GM19324 (cell line): Measurements from ENCODE around the gene GPR61.

Experiments
- ATAC-seq: cut with Tn5 transposase; IDR thresholded peaks from one replicate; pipeline ENCODE4 v1.9.1; 2021; ENCODE audit warnings: mild to moderate bottlenecking, moderate library complexity; ENCODE audit not compliant: unreplicated experiment, low FRiP score

The GPR61 gene

GRCh38 chr1:109564194-109564878 lies 24.7 kb downstream of the GPR61 start:
- no peak for ATAC-seq

- ATAC-seq = no peak
Measured at GRCh38 chr1:109565241-109565640, 25.6 kb downstream of the GPR61 start.

- ATAC-seq = no peak
Measured at GRCh38 chr1:109566982-109567381, 27.3 kb downstream of the GPR61 start.

GRCh38 chr1:109567877-109568672 lies 28.4 kb downstream of the GPR61 start:
- no peak for ATAC-seq

- ATAC-seq = no peak
Measured at GRCh38 chr1:109569323-109569722, 29.7 kb downstream of the GPR61 start.

GRCh38 chr1:109570414-109570813 lies 30.7 kb downstream of the GPR61 start:
- no peak for ATAC-seq

- ATAC-seq = no peak
Measured at GRCh38 chr1:109573785-109574184, 34.1 kb downstream of the GPR61 start.

- no peak for ATAC-seq
Measured at GRCh38 chr1:109578947-109579443, 39.3 kb downstream of the GPR61 start.

- ATAC-seq = no peak
Measured at GRCh38 chr1:109579491-109579890, 39.8 kb downstream of the GPR61 start.

GRCh38 chr1:109582021-109582420 lies 42.3 kb downstream of the GPR61 start:
- no peak for ATAC-seq

- no peak for ATAC-seq
Measured at GRCh38 chr1:109584766-109585165, 45.1 kb downstream of the GPR61 start.

- no peak for ATAC-seq
Measured at GRCh38 chr1:109586055-109586454, 46.4 kb downstream of the GPR61 start.

- no peak for ATAC-seq
Measured at GRCh38 chr1:109589177-109589576, 49.5 kb downstream of the GPR61 start.

GRCh38 chr1:109589679-109590078 lies 50.0 kb downstream of the GPR61 start:
- no peak for ATAC-seq

- ATAC-seq = no peak
Measured at GRCh38 chr1:109592916-109593315, 53.2 kb downstream of the GPR61 start.

GRCh38 chr1:109595531-109595930 lies 55.9 kb downstream of the GPR61 start:
- ATAC-seq = no peak
